HepG2 (cell line): ENCODE measurements around the gene PFDN1. TPM values are rescaled to one million over a fixed set of nuclear protein-coding genes. Genes with fewer than 3 reads are reported as not detected.

Source experiments
- ATAC-seq: fragments of 200-7000 bp; cut with Tn5 transposase; 3 replicates; pipeline ENCODE4 v1.9.1; 2020; ENCODE audit warnings: mild to moderate bottlenecking, moderate library complexity
- BruUV-seq: library from RNA; stranded (reverse); fragments of 400-500 nt; replicated peaks from 2 replicates; lab custom pipeline; 2021; lab: Mats Ljungman, UMichigan
- CTCF ChIA-PET: fragments of 300-600 bp; formaldehyde crosslinking; extraction: SDS; loops from one replicate; lab custom pipeline; 2021; ENCODE audit warnings: low total read pairs, inconsistent platforms, low intra/inter-chr PET ratio; lab: Yijun Ruan, JAX
- POLR2A ChIA-PET: fragments of 350-600 bp; sonication (Branson Sonifier 250); formaldehyde crosslinking; loops from one replicate; lab custom pipeline; 2020; ENCODE audit warnings: antibody characterized with exemption, inconsistent platforms; lab: Yijun Ruan, JAX
- DNase-seq: peaks from one replicate; pipeline ENCODE4 v3.0.0-alpha.2; 2015; ENCODE audit warnings: low spot score
- FAIRE-seq: peaks from 3 replicates; lab custom pipeline; 2011; peaks lifted over from hg19 to GRCh38; lab: Jason Lieb, UNC
- H2AFZ ChIP-seq: one replicate; pipeline ENCODE4 v1.6.1; 2011; ENCODE audit warnings: low read length, inconsistent platforms
- H3K27ac ChIP-seq: fragments of 300-600 bp; 3 replicates; pipeline ENCODE4 v1.8.0; 2011; ENCODE audit warnings: mixed run types, mild to moderate bottlenecking, mixed read lengths, low read length, inconsistent platforms; ENCODE audit not compliant: insufficient read depth; ENCODE audit errors: extremely low read length
- H3K27me3 ChIP-seq, 2 experiments: fragments of 200-600 bp in 1 of 2; 2 replicates in 1 of 2; 3 replicates in 1 of 2; pipeline versions ENCODE4 v1.6.0 to v1.8.0; 2011; ENCODE audit warnings: low read length in 2 of 2, mild to moderate bottlenecking in 2 of 2, moderate library complexity in 2 of 2, inconsistent platforms in 1 of 2; ENCODE audit not compliant: insufficient read depth in 2 of 2, control insufficient read depth in 1 of 2
- H3K36me3 ChIP-seq, 2 experiments: fragments of 200-600 bp in 1 of 2; replicated peaks in 1 of 2; 2 replicates in 1 of 2; 3 replicates in 1 of 2; pipeline versions ENCODE4 v1.5.1 to v1.8.0; 2011; ENCODE audit warnings: low read length in 2 of 2, inconsistent platforms in 1 of 2; ENCODE audit not compliant: insufficient read depth in 2 of 2, control insufficient read depth in 1 of 2
- H3K4me1 ChIP-seq: 2 replicates; pipeline ENCODE4 v1.5.1; 2012; ENCODE audit warnings: low read length, inconsistent platforms; ENCODE audit not compliant: insufficient read depth
- H3K4me2 ChIP-seq: 2 replicates; pipeline ENCODE4 v1.6.0; 2011; ENCODE audit warnings: low read depth, low read length, inconsistent platforms
- H3K4me3 ChIP-seq, 3 experiments: fragments of 200-600 bp in 1 of 3; sonication (generic), shearing (Covaris generic) in 1 of 3; replicated peaks in 1 of 3; 2 replicates each; pipeline ENCODE4 v1.5.1; 2011 to 2016; ENCODE audit warnings: low read length in 3 of 3, inconsistent platforms in 2 of 3, low read depth in 2 of 3, mild to moderate bottlenecking in 2 of 3, control low read depth in 1 of 3, mixed read lengths in 1 of 3; ENCODE audit not compliant: insufficient read depth in 1 of 3
- H3K79me2 ChIP-seq: one replicate; pipeline ENCODE4 v1.6.1; 2011; ENCODE audit warnings: low read length, inconsistent platforms; ENCODE audit not compliant: insufficient read depth
- H3K9ac ChIP-seq: 2 replicates; pipeline ENCODE4 v1.6.0; 2011; ENCODE audit warnings: mild to moderate bottlenecking, low read depth, low read length, inconsistent platforms; ENCODE audit not compliant: insufficient read depth
- H3K9me3 ChIP-seq: 2 replicates; pipeline ENCODE4 v1.5.1; 2012; ENCODE audit warnings: mild to moderate bottlenecking, low read length
- H4K20me1 ChIP-seq: 2 replicates; pipeline ENCODE4 v1.6.0; 2011; ENCODE audit warnings: inconsistent platforms, mild to moderate bottlenecking, low read length, moderate library complexity; ENCODE audit not compliant: insufficient read depth
- ATF3 ChIP-seq: sonication (generic); formaldehyde crosslinking; IDR thresholded peaks from 2 replicates; pipeline ENCODE4 v1.4.0; 2020; ENCODE audit warnings: missing genetic modification reagents
- ATF7 ChIP-seq, 2 experiments: fragments of 450-650 bp in 1 of 2; sonication (generic) in 1 of 2; formaldehyde crosslinking in 1 of 2; IDR thresholded peaks; 2 replicates each; pipeline versions ENCODE4 v1.4.0 to v1.6.1; 2016 to 2020; ENCODE audit warnings: antibody characterized with exemption in 1 of 2, mild to moderate bottlenecking in 1 of 2, missing genetic modification reagents in 1 of 2
- CC2D1A ChIP-seq: sonication (generic); formaldehyde crosslinking; IDR thresholded peaks from 2 replicates; pipeline ENCODE4 v1.8.1; 2023; ENCODE audit warnings: mild to moderate bottlenecking, missing genetic modification reagents
- E2F1 ChIP-seq: sonication (generic); formaldehyde crosslinking; IDR thresholded peaks from 2 replicates; pipeline ENCODE4 v1.5.0; 2020; ENCODE audit warnings: missing genetic modification reagents
- FOXC1 ChIP-seq: sonication (generic); formaldehyde crosslinking; IDR thresholded peaks from 2 replicates; pipeline ENCODE4 v1.8.0; 2022; ENCODE audit warnings: mild to moderate bottlenecking, missing genetic modification reagents, borderline replicate concordance
- MLX ChIP-seq: IDR thresholded peaks from 2 replicates; pipeline ENCODE4 v1.6.1; 2016
- NONO ChIP-seq, 2 experiments: fragments of 450-650 bp in 1 of 2; sonication (generic) in 1 of 2; formaldehyde crosslinking in 1 of 2; IDR thresholded peaks in 1 of 2; conservative IDR thresholded peaks in 1 of 2; 2 replicates each; pipeline versions ENCODE4 v1.6.1 to v1.8.0; 2017 to 2022; ENCODE audit warnings: mild to moderate bottlenecking in 1 of 2, missing genetic modification reagents in 1 of 2, moderate library complexity in 1 of 2
- REXO4 ChIP-seq: sonication (generic); formaldehyde crosslinking; IDR thresholded peaks from 2 replicates; pipeline ENCODE4 v1.8.0; 2022; ENCODE audit warnings: missing genetic modification reagents, mild to moderate bottlenecking, borderline replicate concordance
- RORA ChIP-seq: sonication (generic); formaldehyde crosslinking; IDR thresholded peaks from 2 replicates; pipeline ENCODE4 v1.5.0; 2020; ENCODE audit warnings: mild to moderate bottlenecking, missing genetic modification reagents, moderate library complexity
- SALL1 ChIP-seq: sonication (generic); formaldehyde crosslinking; IDR thresholded peaks from 2 replicates; pipeline ENCODE4 v1.8.0; 2022; ENCODE audit warnings: mild to moderate bottlenecking, missing genetic modification reagents
- SIN3A ChIP-seq: IDR thresholded peaks from 2 replicates; pipeline ENCODE4 v1.6.1; 2011; ENCODE audit warnings: low read depth, mild to moderate bottlenecking, control low read depth, low read length, borderline replicate concordance
- SPEN ChIP-seq: sonication (generic); formaldehyde crosslinking; IDR thresholded peaks from 2 replicates; pipeline ENCODE4 v1.5.1; 2020; ENCODE audit warnings: low read depth, mild to moderate bottlenecking, missing genetic modification reagents
- TRIM24 ChIP-seq: sonication (generic); formaldehyde crosslinking; IDR thresholded peaks from 2 replicates; pipeline ENCODE4 v1.8.0; 2022; ENCODE audit warnings: mild to moderate bottlenecking, missing genetic modification reagents
- UBTF ChIP-seq: sonication (generic); formaldehyde crosslinking; IDR thresholded peaks from 2 replicates; pipeline ENCODE4 v1.4.0; 2020; ENCODE audit warnings: mild to moderate bottlenecking, missing genetic modification reagents
- YEATS4 ChIP-seq: sonication (generic); formaldehyde crosslinking; IDR thresholded peaks from 2 replicates; pipeline ENCODE4 v1.4.0; 2020; ENCODE audit warnings: missing genetic modification reagents, borderline replicate concordance
- ZFP41 ChIP-seq: sonication (generic); formaldehyde crosslinking; IDR thresholded peaks from 2 replicates; pipeline ENCODE4 v1.4.0; 2020; ENCODE audit warnings: mild to moderate bottlenecking, missing genetic modification reagents, borderline replicate concordance
- ZKSCAN5 ChIP-seq: sonication (generic); formaldehyde crosslinking; IDR thresholded peaks from 2 replicates; pipeline ENCODE4 v1.5.1; 2020; ENCODE audit warnings: mild to moderate bottlenecking, missing genetic modification reagents
- ZNF468 ChIP-seq: sonication (generic); formaldehyde crosslinking; IDR thresholded peaks from 2 replicates; pipeline ENCODE4 v1.8.0; 2022; ENCODE audit warnings: mild to moderate bottlenecking, moderate library complexity, missing genetic modification reagents
- ZNF552 ChIP-seq: sonication (generic); formaldehyde crosslinking; IDR thresholded peaks from 2 replicates; pipeline ENCODE4 v1.9.0; 2022; ENCODE audit warnings: missing genetic modification reagents, mild to moderate bottlenecking, borderline replicate concordance
- WGBS: methylation state at CpG from one replicate; pipeline ENCODE4 v1.1.6; 2017; ENCODE audit warnings: low lambda C conversion rate; 5-methylcytosine and 5-hydroxymethylcytosine counted together
- in situ Hi-C: cut with HindIII; loops from 2 replicates; pipeline ENCODE4 v1.10.0; 2017; ENCODE audit warnings: low pct_unique_long_range_greater_than_20kb; ENCODE audit not compliant: extremely low pct_ligation_motif_present
- intact Hi-C: fragments of 100-400 bp; cut with micrococcal nuclease; formaldehyde crosslinking; loops from one replicate; pipeline ENCODE4 v1.10.0; 2022; ENCODE audit not compliant: unreplicated experiment
- polyA plus RNA-seq, 8 experiments: library from polyadenylated mRNA; depleted of rRNA in 3 of 8; stranded (reverse) in 7 of 8; unstranded in 1 of 8; fragments of >200 nt; fragmentation: Illumina TruSeq in 4 of 8; extraction: Trizol in 4 of 8; gene quantifications; 2 replicates each; pipeline versions ENCODE4 v1.2.1 to v1.2.3, GENCODE V29; 2011 to 2016; ENCODE audit warnings: low read depth in 4 of 8, missing spikeins in 1 of 8, mixed read lengths in 1 of 8; ENCODE audit not compliant: insufficient read depth in 1 of 8
- total RNA-seq, 5 experiments: library from RNA; depleted of rRNA; stranded (reverse); fragments of >200 nt; fragmentation: Illumina TruSeq; extraction: Trizol; gene quantifications; 2 replicates each; pipeline ENCODE4 v1.2.3, GENCODE V29; 2016; ENCODE audit warnings: low read depth in 1 of 5

PFDN1 gene
- total and polyA plus RNA-seq, 2 of the 13 experiments (the other 11 are each of a cell fraction or from before 2014, with no cell fraction given), result 67.2 to 70.8 TPM

GRCh38 chr5:140244525-140245025 is 58.3 kb downstream of the PFDN1 start:
- intact Hi-C loops, result loop anchor here (1.0 kb wide), 2 partner anchors 102 to 113 kb away; partner anchors contain the start of gene HBEGF
- H3K4me1 ChIP-seq, result peaks cover 23% of the 10 kb centered on the region
- 40% methylated on average over 14 of the region's 14 CpGs for WGBS
- no peaks in the 10 kb centered on the region for H4K20me1 ChIP-seq
- no peaks in the 10 kb centered on the region for H3K27me3 ChIP-seq
- peaks cover 3 to 44% of the 10 kb centered on the region in 2 experiments for H3K36me3 ChIP-seq
- POLR2A ChIA-PET, result interaction anchor here (0.5 to 1.3 kb wide), 9 partner anchors 11 to 195 kb away, joined by 3 to 11 read pairs (median 5); partner anchors contain the start of genes HBEGF and PFDN1
- in situ Hi-C loops, result loop anchor here (5.0 kb wide), 1 partner anchor 118 kb away; the partner anchor contains the start of gene SLC4A9
- H3K9me3 ChIP-seq, result no peaks in the 10 kb centered on the region
- ATAC-seq (peak; percentile 63), DNase-seq (peak; percentile 74), FAIRE-seq (no peak)
- H3K27ac ChIP-seq, result no peak overlapping the region
- H3K4me3 ChIP-seq, result no peak overlapping the region
- no TSS peak for BruUV-seq
- CTCF ChIA-PET, result interaction anchor here (0.6 to 3.9 kb wide), 4 partner anchors 102 to 114 kb away, joined by 3 to 31 read pairs (median 12); partner anchors contain the start of gene HBEGF
- H2AFZ ChIP-seq, result no peak overlapping the region
- H3K9ac ChIP-seq, result no peak overlapping the region
- H3K79me2 ChIP-seq, result no peaks in the 10 kb centered on the region
- no peak overlapping the region for H3K4me2 ChIP-seq
- no peak for TF ChIP-seq TRIM24
- no peak for TF ChIP-seq ZNF468
- no peak for TF ChIP-seq UBTF (CRISPR knock-in tag)
- no peak for TF ChIP-seq RORA
- TF ChIP-seq ZFP41, result no peak
- no peak for TF ChIP-seq CC2D1A (CRISPR knock-in tag)
- TF ChIP-seq ATF7 (IDR thresholded peaks at IDR 0.05), result no peak
- TF ChIP-seq ATF7 (CRISPR knock-in tag; IDR thresholded peaks at IDR 0.05), result no peak
- no peak for TF ChIP-seq ATF3 (CRISPR knock-in tag)
- TF ChIP-seq MLX (CRISPR knock-in tag), result no peak
- no peak for TF ChIP-seq YEATS4 (CRISPR knock-in tag)
- TF ChIP-seq FOXC1 (CRISPR knock-in tag), result no peak
- TF ChIP-seq SPEN (CRISPR knock-in tag), result no peak
- no peak for TF ChIP-seq SIN3A
- no peak for TF ChIP-seq E2F1 (CRISPR knock-in tag)
- TF ChIP-seq REXO4, result no peak
- TF ChIP-seq NONO (IDR thresholded peaks at IDR 0.05), result no peak
- TF ChIP-seq NONO (CRISPR knock-in tag; conservative IDR thresholded peaks at IDR 0.05), result no peak
- peak; percentile 66; the same call in 1 of the 2 replicates for TF ChIP-seq SALL1 (CRISPR knock-in tag)
- no peak for TF ChIP-seq ZKSCAN5 (CRISPR knock-in tag)
- no peak for TF ChIP-seq ZNF552
